Measurements from ENCODE around the gene ARHGAP30. TPM values are rescaled to one million over a fixed set of nuclear protein-coding genes. Genes with fewer than 3 reads are reported as not detected.

Gene ARHGAP30
- total RNA-seq, 1 donor from 2014 or later, result 14.5 TPM

DNA sequence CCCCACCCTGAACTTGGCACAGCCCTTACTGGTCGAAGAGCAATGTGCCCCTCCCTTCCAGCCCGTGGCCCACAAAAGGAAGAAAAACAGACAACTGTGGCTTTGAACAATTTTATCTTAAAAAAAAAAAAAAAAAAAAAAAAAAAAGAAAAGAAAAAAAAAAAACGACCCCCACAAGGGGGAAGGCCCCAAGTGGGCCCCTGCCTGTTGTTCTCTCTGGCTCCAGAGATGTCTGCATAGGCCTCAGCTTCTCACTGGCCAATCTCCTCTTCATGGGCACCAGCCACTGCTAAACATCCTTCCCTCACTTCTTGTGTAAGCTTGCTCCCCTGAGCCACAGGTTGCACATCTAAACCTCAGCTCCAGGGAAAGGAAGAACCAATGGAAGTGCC lies 30.5 kb downstream of the ARHGAP30 start:
- TF ChIP-seq POLR2A (IDR thresholded peaks at IDR 0.05), result no peak
- TF ChIP-seq, protein P1, sequence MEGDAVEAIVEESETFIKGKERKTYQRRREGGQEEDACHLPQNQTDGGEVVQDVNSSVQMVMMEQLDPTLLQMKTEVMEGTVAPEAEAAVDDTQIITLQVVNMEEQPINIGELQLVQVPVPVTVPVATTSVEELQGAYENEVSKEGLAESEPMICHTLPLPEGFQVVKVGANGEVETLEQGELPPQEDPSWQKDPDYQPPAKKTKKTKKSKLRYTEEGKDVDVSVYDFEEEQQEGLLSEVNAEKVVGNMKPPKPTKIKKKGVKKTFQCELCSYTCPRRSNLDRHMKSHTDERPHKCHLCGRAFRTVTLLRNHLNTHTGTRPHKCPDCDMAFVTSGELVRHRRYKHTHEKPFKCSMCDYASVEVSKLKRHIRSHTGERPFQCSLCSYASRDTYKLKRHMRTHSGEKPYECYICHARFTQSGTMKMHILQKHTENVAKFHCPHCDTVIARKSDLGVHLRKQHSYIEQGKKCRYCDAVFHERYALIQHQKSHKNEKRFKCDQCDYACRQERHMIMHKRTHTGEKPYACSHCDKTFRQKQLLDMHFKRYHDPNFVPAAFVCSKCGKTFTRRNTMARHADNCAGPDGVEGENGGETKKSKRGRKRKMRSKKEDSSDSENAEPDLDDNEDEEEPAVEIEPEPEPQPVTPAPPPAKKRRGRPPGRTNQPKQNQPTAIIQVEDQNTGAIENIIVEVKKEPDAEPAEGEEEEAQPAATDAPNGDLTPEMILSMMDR (IDR thresholded peaks at IDR 0.05), result no peak
- no peak for TF ChIP-seq POLR2AphosphoS5 (IDR thresholded peaks at IDR 0.05; ENCODE audit: insufficient read depth in 1 of 2, low read depth in 1 of 2)
- Histone ChIP-seq H3K27me3 (no peaks in the 10 kb centered on the region), H3K9me3 (no peaks in the 10 kb centered on the region), H3K4me1 (peaks cover 34% of the 10 kb centered on the region), H3K36me3 (peaks cover 0 to 41% of the 10 kb centered on the region in 2 donors), H3K27ac (peak overlapping the region; percentile 76), H3K4me3 (peak overlapping the region; percentile 47 to 50)
- no peak for DNase-seq (ENCODE audit: extremely low spot score in 2 of 2)
- intact Hi-C loops (cut with DNase I), result no loop called here

DNA sequence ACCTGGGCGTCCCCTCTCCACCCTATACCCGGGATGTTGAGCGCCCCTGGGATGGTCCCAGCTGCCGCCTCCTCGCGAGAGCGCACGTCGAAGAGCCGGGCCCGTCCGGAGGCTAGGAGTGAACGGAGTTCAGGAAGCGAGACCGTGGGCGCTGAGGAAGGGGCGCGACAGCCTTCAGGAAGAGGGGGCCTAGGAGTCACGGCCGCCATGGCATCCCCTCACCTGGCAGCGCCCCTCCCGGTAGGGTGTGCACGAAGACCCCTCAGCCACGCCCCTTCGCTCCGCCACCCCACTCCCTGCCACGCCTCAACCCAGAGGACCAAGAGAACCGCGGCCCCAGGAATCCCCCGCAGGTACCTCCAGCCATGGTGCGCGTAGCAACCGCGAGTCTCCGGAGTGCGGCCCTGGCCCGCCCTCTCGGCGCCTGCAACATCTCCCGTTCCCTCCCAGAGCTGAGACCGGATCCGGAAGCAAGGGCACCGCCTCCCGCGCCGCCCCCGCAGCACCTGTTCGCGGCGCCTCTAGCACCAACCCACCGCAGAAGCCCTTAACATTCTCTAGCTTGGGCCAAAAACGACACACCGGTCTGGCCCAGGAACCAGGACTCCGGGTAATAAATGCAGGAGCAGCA lies 31.1 kb downstream of the ARHGAP30 start, which contains the start of gene TSTD1:
Gene TSTD1, minus strand, starts transcription at position 442 of the 631 bp plus-strand sequence. Its CDS starts 75 bp downstream, at position 367.
- H3K27me3 ChIP-seq, result no peaks in the 10 kb centered on the region
- DNase-seq (ENCODE audit: extremely low spot score in 2 of 2), result no peak

DNA sequence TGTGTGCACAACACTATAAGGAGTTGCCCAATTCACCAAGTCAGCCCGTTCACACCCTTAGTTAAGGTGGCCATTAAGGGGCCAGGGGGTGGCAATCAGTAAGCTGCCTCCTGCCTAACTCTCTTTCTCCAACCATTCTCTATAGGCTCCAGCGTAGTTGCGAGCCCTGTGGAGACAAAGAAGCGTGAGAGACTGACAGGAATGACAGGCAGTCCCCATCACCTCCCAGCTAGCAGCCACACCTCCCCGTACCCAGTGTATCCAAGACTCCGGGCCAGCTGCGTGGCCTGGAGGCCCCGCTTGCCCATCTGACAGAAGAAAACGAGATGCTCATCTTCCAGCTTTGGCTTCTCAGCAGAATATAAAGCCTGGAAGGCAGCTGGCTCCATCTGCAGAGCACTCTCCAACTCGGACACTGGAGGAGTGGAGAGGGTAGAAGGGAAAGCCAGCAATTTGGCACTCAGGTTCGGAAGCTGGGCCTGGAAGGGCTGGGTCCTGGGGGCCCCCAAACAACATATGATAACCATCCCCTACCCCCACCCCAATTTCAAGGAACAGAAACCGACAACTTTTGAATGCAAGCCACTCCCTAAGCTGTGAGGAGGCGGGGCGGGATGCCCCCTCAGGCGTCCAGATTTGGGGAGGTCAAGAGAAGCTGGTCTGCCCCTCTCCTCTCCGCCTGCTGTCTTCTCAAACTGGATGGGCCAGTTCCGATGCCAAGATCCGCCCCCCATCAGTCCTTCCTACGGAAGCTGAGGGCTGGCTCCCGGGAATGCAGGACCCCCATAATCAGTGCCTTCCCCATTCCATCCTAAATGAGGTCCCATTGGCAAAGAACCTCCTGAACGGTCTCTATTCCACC lies 31.8 kb downstream of the ARHGAP30 start:
- Histone ChIP-seq H3K4me3 (peak overlapping the region; percentile 47 to 50), H3K27ac (peak overlapping the region; percentile 76), H3K27me3 (no peaks in the 10 kb centered on the region), H3K4me1 (peaks cover 22% of the 10 kb centered on the region), H3K36me3 (peaks cover 0 to 38% of the 10 kb centered on the region in 2 donors), H3K9me3 (no peaks in the 10 kb centered on the region)
- no peak for DNase-seq (ENCODE audit: extremely low spot score in 2 of 2)
- TF ChIP-seq POLR2A (IDR thresholded peaks at IDR 0.05) (no peak), POLR2AphosphoS5 (IDR thresholded peaks at IDR 0.05; ENCODE audit: insufficient read depth in 1 of 2, low read depth in 1 of 2) (no peak)
- TF ChIP-seq, protein P1 (IDR thresholded peaks at IDR 0.05), result no peak
- intact Hi-C loops (cut with DNase I), result no loop called here

More for the DNA sequence above, 31.1 kb downstream of the ARHGAP30 start, which contains the start of gene TSTD1:
- Histone ChIP-seq H3K4me3 (peak within 1 kb of the TSS; percentile 47 to 50), H3K27ac (peak within 1 kb of the TSS; percentile 76), H3K4me1 (peaks cover 29% of the 10 kb centered on the region), H3K9me3 (no peaks in the 10 kb centered on the region), H3K36me3 (peaks cover 0 to 41% of the 10 kb centered on the region in 2 donors)
- TF ChIP-seq, protein P1 (IDR thresholded peaks at IDR 0.05), result no peak
- TF ChIP-seq POLR2A (IDR thresholded peaks at IDR 0.05), result no peak
- peak in 1 of 2 donors; percentile 54 for TF ChIP-seq POLR2AphosphoS5 (IDR thresholded peaks at IDR 0.05; ENCODE audit: insufficient read depth in 1 of 2, low read depth in 1 of 2)
- intact Hi-C loops (cut with DNase I), result no loop called here

DNA sequence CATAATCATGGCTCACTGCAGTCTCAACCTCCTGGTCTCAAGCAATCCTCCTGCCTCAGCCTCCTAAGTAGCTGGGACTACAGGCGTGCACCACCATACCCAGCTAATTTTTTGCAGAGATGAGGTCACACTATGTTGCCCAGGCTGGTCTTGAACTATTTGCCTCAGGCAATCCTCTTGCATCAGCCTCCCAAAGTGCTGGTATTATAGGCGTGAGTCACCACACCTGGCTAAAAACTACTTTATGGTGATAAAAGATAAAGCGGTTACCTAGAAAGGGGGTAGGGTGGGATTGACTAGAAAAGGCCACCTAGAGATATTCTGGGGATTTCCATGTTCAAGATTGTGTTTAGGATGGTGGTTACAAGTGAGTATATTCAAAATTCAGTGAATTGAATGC lies 35.9 kb downstream of the ARHGAP30 start:
- intact Hi-C loops (cut with DNase I), result no loop called here
- TF ChIP-seq, protein P1 (IDR thresholded peaks at IDR 0.05), result no peak
- TF ChIP-seq POLR2AphosphoS5 (IDR thresholded peaks at IDR 0.05; ENCODE audit: insufficient read depth in 1 of 2, low read depth in 1 of 2) (no peak), POLR2A (IDR thresholded peaks at IDR 0.05) (no peak)
- no peaks in the 10 kb centered on the region for H3K9me3 ChIP-seq
- no peak for DNase-seq (ENCODE audit: extremely low spot score in 2 of 2)
- H3K4me1 ChIP-seq, result peaks cover 11% of the 10 kb centered on the region
- no peak overlapping the region for H3K27ac ChIP-seq
- H3K36me3 ChIP-seq, result no peaks in the 10 kb centered on the region
- H3K4me3 ChIP-seq, result no peak overlapping the region
- H3K27me3 ChIP-seq, result no peaks in the 10 kb centered on the region

Data from vagina (tissue), 2 donors.